H1 (cell line): ENCODE measurements around the gene TMEM117. TPM values are rescaled to one million over a fixed set of nuclear protein-coding genes. Genes with fewer than 3 reads are reported as not detected.

Experiments
- BACH1 ChIP-seq: IDR thresholded peaks from 2 replicates; pipeline ENCODE4 v1.6.1; 2012; ENCODE audit warnings: low read length, improper control_type of control experiment
- CBX5 ChIP-seq: fragments of 300-800, 300-1000 bp; sonication (generic); IDR thresholded peaks from 2 replicates; pipeline ENCODE4 v1.7.1; 2016; ENCODE audit warnings: antibody characterized with exemption, low read length, low read depth
- CREB1 ChIP-seq: IDR thresholded peaks from 2 replicates; pipeline ENCODE4 v1.6.1; 2012; ENCODE audit warnings: inconsistent platforms
- HDAC2 ChIP-seq, 2 experiments: fragments of 300-600 bp in 1 of 2; sonication (generic) in 1 of 2; IDR thresholded peaks; 2 replicates each; pipeline ENCODE4 v1.6.1; 2011 to 2012; ENCODE audit warnings: low read depth in 2 of 2, low read length in 2 of 2, mild to moderate bottlenecking in 2 of 2, moderate library complexity in 2 of 2, borderline replicate concordance in 1 of 2, inconsistent platforms in 1 of 2
- POU5F1 ChIP-seq: IDR thresholded peaks from 2 replicates; pipeline ENCODE4 v1.6.1; 2011; ENCODE audit warnings: low read depth, mild to moderate bottlenecking, low read length, moderate library complexity
- RFX5 ChIP-seq: IDR thresholded peaks from 2 replicates; pipeline ENCODE4 v1.6.1; 2011; ENCODE audit warnings: low read depth, low read length, improper control_type of control experiment, borderline replicate concordance
- SP4 ChIP-seq: IDR thresholded peaks from 2 replicates; pipeline ENCODE4 v1.6.1; 2012; ENCODE audit warnings: low read length, inconsistent platforms
- SRF ChIP-seq: IDR thresholded peaks from 2 replicates; pipeline ENCODE4 v1.6.1; 2011; ENCODE audit warnings: mild to moderate bottlenecking, low read depth, low read length, moderate library complexity
- TBP ChIP-seq: IDR thresholded peaks from 2 replicates; pipeline ENCODE4 v1.6.1; 2011; ENCODE audit warnings: low read depth, low read length, improper control_type of control experiment
- polyA plus RNA-seq, 7 experiments: library from polyadenylated mRNA; depleted of rRNA in 3 of 7; stranded (reverse) in 5 of 7; unstranded in 2 of 7; fragments of >200 nt in 5 of 7; fragments of 200-250 nt in 2 of 7; gene quantifications; 1 replicate in 5 of 7; 2 replicates in 1 of 7; 4 replicates in 1 of 7; pipeline versions ENCODE4 v1.2.1 to v1.2.3, GENCODE V29; 2011 to 2013; ENCODE audit warnings: missing spikeins in 2 of 7, mixed read lengths in 2 of 7
- total RNA-seq: library from RNA; stranded (reverse); fragmentation: NEBNext Ultra II Directional; extraction: Animal tissue kit (Norgen Biotek cat#: 25700); gene quantifications from 2 replicates; pipeline ENCODE4 v1.2.1, GENCODE V29; 2021
- TF ChIP-seq, protein P1 (sequence below): fragments of 300-600 bp; sonication (generic); IDR thresholded peaks from 2 replicates; pipeline ENCODE4 v1.7.1; 2012; ENCODE audit warnings: low read length, moderate library complexity, mild to moderate bottlenecking, inconsistent platforms; ENCODE audit not compliant: insufficient replicate concordance

The TMEM117 gene
- total and polyA plus RNA-seq, 2 of the 8 experiments (the other 6 are each of a cell fraction or from before 2014, with no cell fraction given), result 0.80 to 1.4 TPM

DNA sequence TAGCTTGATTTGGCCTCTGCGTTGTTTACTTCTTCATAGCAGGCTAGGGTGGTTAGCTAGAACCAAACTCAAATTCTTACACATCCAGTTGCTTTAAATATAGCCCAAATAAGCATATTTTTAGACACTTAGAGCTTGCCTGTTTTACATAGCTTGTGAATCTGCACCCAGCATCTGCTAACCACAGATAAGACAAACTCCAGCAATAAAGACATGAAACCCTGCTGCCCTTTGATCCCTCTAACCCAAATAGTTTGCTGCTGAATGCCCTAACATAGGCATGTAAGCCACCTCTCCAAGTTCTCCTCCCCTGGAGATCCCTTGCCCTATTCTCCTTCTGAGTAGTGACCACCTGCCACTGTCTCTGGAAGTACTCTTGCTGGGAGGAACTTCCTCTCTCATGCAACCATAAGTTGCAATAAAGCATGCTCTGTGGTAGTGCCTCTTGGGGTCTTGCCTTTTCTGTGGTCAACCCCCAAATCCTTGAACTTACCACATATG is 185.6 kb downstream of the TMEM117 start (continued):
- TF ChIP-seq, protein P1, sequence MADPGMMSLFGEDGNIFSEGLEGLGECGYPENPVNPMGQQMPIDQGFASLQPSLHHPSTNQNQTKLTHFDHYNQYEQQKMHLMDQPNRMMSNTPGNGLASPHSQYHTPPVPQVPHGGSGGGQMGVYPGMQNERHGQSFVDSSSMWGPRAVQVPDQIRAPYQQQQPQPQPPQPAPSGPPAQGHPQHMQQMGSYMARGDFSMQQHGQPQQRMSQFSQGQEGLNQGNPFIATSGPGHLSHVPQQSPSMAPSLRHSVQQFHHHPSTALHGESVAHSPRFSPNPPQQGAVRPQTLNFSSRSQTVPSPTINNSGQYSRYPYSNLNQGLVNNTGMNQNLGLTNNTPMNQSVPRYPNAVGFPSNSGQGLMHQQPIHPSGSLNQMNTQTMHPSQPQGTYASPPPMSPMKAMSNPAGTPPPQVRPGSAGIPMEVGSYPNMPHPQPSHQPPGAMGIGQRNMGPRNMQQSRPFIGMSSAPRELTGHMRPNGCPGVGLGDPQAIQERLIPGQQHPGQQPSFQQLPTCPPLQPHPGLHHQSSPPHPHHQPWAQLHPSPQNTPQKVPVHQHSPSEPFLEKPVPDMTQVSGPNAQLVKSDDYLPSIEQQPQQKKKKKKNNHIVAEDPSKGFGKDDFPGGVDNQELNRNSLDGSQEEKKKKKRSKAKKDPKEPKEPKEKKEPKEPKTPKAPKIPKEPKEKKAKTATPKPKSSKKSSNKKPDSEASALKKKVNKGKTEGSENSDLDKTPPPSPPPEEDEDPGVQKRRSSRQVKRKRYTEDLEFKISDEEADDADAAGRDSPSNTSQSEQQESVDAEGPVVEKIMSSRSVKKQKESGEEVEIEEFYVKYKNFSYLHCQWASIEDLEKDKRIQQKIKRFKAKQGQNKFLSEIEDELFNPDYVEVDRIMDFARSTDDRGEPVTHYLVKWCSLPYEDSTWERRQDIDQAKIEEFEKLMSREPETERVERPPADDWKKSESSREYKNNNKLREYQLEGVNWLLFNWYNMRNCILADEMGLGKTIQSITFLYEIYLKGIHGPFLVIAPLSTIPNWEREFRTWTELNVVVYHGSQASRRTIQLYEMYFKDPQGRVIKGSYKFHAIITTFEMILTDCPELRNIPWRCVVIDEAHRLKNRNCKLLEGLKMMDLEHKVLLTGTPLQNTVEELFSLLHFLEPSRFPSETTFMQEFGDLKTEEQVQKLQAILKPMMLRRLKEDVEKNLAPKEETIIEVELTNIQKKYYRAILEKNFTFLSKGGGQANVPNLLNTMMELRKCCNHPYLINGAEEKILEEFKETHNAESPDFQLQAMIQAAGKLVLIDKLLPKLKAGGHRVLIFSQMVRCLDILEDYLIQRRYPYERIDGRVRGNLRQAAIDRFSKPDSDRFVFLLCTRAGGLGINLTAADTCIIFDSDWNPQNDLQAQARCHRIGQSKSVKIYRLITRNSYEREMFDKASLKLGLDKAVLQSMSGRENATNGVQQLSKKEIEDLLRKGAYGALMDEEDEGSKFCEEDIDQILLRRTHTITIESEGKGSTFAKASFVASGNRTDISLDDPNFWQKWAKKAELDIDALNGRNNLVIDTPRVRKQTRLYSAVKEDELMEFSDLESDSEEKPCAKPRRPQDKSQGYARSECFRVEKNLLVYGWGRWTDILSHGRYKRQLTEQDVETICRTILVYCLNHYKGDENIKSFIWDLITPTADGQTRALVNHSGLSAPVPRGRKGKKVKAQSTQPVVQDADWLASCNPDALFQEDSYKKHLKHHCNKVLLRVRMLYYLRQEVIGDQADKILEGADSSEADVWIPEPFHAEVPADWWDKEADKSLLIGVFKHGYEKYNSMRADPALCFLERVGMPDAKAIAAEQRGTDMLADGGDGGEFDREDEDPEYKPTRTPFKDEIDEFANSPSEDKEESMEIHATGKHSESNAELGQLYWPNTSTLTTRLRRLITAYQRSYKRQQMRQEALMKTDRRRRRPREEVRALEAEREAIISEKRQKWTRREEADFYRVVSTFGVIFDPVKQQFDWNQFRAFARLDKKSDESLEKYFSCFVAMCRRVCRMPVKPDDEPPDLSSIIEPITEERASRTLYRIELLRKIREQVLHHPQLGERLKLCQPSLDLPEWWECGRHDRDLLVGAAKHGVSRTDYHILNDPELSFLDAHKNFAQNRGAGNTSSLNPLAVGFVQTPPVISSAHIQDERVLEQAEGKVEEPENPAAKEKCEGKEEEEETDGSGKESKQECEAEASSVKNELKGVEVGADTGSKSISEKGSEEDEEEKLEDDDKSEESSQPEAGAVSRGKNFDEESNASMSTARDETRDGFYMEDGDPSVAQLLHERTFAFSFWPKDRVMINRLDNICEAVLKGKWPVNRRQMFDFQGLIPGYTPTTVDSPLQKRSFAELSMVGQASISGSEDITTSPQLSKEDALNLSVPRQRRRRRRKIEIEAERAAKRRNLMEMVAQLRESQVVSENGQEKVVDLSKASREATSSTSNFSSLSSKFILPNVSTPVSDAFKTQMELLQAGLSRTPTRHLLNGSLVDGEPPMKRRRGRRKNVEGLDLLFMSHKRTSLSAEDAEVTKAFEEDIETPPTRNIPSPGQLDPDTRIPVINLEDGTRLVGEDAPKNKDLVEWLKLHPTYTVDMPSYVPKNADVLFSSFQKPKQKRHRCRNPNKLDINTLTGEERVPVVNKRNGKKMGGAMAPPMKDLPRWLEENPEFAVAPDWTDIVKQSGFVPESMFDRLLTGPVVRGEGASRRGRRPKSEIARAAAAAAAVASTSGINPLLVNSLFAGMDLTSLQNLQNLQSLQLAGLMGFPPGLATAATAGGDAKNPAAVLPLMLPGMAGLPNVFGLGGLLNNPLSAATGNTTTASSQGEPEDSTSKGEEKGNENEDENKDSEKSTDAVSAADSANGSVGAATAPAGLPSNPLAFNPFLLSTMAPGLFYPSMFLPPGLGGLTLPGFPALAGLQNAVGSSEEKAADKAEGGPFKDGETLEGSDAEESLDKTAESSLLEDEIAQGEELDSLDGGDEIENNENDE, result no peak
- TF ChIP-seq CBX5 (no peak), CREB1 (no peak), RFX5 (no peak), BACH1 (no peak), HDAC2 (IDR thresholded peaks at IDR 0.05; ENCODE audit: borderline replicate concordance in 1 of 2, low read depth in 2 of 2, low read length in 2 of 2) (no peak), TBP (no peak), SRF (no peak), SP4 (no peak), POU5F1 (no peak)
